ENCODE results near the gene SORCS2. TPM values are rescaled to one million over a fixed set of nuclear protein-coding genes. Genes with fewer than 3 reads are reported as not detected.

SORCS2 gene
- polyA plus RNA-seq, 1 of the 3 experiments (the other 2 are of a cell fraction) = 1.6 TPM

DNA sequence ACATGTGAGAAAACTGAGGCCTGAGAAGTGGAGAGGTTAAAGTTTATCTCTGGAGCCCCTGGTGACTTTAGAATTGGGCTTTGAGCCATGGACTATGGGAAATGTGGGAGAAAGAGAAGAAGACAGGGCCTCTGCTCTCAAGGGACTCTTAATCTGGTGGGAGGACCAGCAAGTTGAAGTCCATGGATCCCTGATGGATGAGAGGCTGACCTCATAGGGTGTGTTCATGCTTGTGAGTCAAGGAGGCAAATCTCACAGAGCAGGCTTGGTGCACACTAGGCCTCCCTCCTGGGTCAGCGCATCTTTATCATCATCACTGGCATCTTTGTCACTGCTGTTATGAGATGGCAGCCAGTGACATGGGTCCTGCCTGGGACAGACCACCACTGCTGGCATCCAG, 535.4 kb downstream of the SORCS2 start:
- no peaks in the 10 kb centered on the region for H3K36me3 ChIP-seq (replicated peaks in 1 of 2; ENCODE audit: control insufficient read depth in 1 of 2, insufficient read depth in 2 of 2, low read length in 1 of 2)
- H3F3A ChIP-seq (replicated peaks; ENCODE audit: insufficient read depth) = no peaks in the 10 kb centered on the region
- no CpG with 5 or more reads among the region's 1 CpG for WGBS (ENCODE audit: low lambda C conversion rate)
- H3K27ac ChIP-seq (ENCODE audit: low read depth in 2 of 2, low read length in 1 of 2) = no peak overlapping the region
- H3K4me1 ChIP-seq (ENCODE audit: control insufficient read depth in 1 of 2, insufficient read depth in 2 of 2, low read depth in 1 of 2, low read length in 1 of 2) = no peaks in the 10 kb centered on the region
- no peak overlapping the region for H3K9ac ChIP-seq
- H3K4me3 ChIP-seq (ENCODE audit: low read depth in 2 of 2, low read length in 1 of 2) = no peak overlapping the region
- ChIA-PET POLR2A (no interaction called here), CTCF (interaction anchor here (0.6 to 1.8 kb wide), 4 partner anchors 8 to 545 kb away, joined by 3 to 9 read pairs (median 3); no protein-coding TSS in a partner anchor)
- no peak for DNase-seq
- H3K27me3 ChIP-seq (ENCODE audit: insufficient read depth) = no peaks in the 10 kb centered on the region
- no peak overlapping the region for H3K4me2 ChIP-seq
- TF ChIP-seq GATA2 (CRISPR knock-in tag; IDR thresholded peaks at IDR 0.05) (no peak), FOXM1 (IDR thresholded peaks at IDR 0.05; ENCODE audit: low read depth) (no peak)
- no peaks in the 10 kb centered on the region for H3K79me2 ChIP-seq (ENCODE audit: insufficient read depth)
- H3K9me2 ChIP-seq = no peaks in the 10 kb centered on the region
- H3K9me3 ChIP-seq = no peaks in the 10 kb centered on the region
- no peak overlapping the region for H2AFZ ChIP-seq (ENCODE audit: low read depth)
- no peaks in the 10 kb centered on the region for H4K20me1 ChIP-seq (ENCODE audit: insufficient read depth)

DNA sequence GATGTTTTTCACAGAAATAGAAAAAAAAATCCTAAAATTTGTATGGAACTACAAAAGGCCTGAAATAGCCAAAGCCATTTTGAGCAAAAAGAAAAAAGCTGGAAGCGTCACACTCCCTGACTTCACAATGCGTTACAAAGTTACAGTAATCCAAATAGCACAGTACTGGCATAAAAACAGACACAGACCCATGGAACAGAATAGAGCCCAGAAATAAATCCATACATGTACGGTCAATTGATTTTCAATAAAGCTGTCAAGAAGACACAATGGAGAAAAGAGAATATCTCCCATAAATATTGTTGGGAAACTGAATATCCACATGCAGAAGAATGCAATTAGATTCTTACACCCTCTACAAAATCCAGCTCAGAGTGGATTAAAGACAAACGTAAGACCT, 539.1 kb downstream of the SORCS2 start:
- CTCF ChIA-PET = interaction anchor here (0.6 to 3.6 kb wide), 3 partner anchors 12 to 279 kb away, joined by 4 to 23 read pairs (median 4); no protein-coding TSS in a partner anchor
- H3F3A ChIP-seq (replicated peaks; ENCODE audit: insufficient read depth) = no peaks in the 10 kb centered on the region

More for the DNA sequence above, 539.1 kb downstream of the SORCS2 start:
- Histone ChIP-seq H3K4me1 (ENCODE audit: control insufficient read depth in 1 of 2, insufficient read depth in 2 of 2, low read depth in 1 of 2, low read length in 1 of 2) (no peaks in the 10 kb centered on the region), H3K4me2 (no peak overlapping the region), H3K9ac (no peak overlapping the region), H3K79me2 (ENCODE audit: insufficient read depth) (no peaks in the 10 kb centered on the region), H3K4me3 (ENCODE audit: low read depth in 2 of 2, low read length in 1 of 2) (no peak overlapping the region), H4K20me1 (ENCODE audit: insufficient read depth) (no peaks in the 10 kb centered on the region), H3K36me3 (replicated peaks in 1 of 2; ENCODE audit: control insufficient read depth in 1 of 2, insufficient read depth in 2 of 2, low read length in 1 of 2) (no peaks in the 10 kb centered on the region), H3K9me3 (no peaks in the 10 kb centered on the region), H3K27me3 (ENCODE audit: insufficient read depth) (no peaks in the 10 kb centered on the region), H3K27ac (ENCODE audit: low read depth in 2 of 2, low read length in 1 of 2) (no peak overlapping the region), H2AFZ (ENCODE audit: low read depth) (no peak overlapping the region), H3K9me2 (no peaks in the 10 kb centered on the region)
- DNase-seq = no peak
- POLR2A ChIA-PET = no interaction called here
- 84% methylated on average over 4 of the region's 4 CpGs for WGBS (ENCODE audit: low lambda C conversion rate)
- TF ChIP-seq, protein P1, sequence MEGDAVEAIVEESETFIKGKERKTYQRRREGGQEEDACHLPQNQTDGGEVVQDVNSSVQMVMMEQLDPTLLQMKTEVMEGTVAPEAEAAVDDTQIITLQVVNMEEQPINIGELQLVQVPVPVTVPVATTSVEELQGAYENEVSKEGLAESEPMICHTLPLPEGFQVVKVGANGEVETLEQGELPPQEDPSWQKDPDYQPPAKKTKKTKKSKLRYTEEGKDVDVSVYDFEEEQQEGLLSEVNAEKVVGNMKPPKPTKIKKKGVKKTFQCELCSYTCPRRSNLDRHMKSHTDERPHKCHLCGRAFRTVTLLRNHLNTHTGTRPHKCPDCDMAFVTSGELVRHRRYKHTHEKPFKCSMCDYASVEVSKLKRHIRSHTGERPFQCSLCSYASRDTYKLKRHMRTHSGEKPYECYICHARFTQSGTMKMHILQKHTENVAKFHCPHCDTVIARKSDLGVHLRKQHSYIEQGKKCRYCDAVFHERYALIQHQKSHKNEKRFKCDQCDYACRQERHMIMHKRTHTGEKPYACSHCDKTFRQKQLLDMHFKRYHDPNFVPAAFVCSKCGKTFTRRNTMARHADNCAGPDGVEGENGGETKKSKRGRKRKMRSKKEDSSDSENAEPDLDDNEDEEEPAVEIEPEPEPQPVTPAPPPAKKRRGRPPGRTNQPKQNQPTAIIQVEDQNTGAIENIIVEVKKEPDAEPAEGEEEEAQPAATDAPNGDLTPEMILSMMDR (IDR thresholded peaks at IDR 0.05) = no peak
- TF ChIP-seq, protein P2, sequence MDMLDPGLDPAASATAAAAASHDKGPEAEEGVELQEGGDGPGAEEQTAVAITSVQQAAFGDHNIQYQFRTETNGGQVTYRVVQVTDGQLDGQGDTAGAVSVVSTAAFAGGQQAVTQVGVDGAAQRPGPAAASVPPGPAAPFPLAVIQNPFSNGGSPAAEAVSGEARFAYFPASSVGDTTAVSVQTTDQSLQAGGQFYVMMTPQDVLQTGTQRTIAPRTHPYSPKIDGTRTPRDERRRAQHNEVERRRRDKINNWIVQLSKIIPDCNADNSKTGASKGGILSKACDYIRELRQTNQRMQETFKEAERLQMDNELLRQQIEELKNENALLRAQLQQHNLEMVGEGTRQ (IDR thresholded peaks at IDR 0.05; ENCODE audit: borderline replicate concordance, low read depth, low read length) = no peak
- TF ChIP-seq CHD2 (IDR thresholded peaks at IDR 0.05; ENCODE audit: low read length, partially characterized antibody) (no peak), NFIC (IDR thresholded peaks at IDR 0.05; ENCODE audit: borderline replicate concordance) (no peak), POLR2AphosphoS5 (IDR thresholded peaks at IDR 0.05; ENCODE audit: low read depth, low read length) (no peak), RAD21 (IDR thresholded peaks at IDR 0.05; ENCODE audit: low read length) (no peak), JUND (IDR thresholded peaks at IDR 0.05) (no peak), MXI1 (IDR thresholded peaks at IDR 0.05; ENCODE audit: low read depth, low read length) (no peak), RFX5 (IDR thresholded peaks at IDR 0.05; ENCODE audit: low read length) (no peak)
- TF ChIP-seq, protein P3, sequence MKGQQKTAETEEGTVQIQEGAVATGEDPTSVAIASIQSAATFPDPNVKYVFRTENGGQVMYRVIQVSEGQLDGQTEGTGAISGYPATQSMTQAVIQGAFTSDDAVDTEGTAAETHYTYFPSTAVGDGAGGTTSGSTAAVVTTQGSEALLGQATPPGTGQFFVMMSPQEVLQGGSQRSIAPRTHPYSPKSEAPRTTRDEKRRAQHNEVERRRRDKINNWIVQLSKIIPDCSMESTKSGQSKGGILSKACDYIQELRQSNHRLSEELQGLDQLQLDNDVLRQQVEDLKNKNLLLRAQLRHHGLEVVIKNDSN (IDR thresholded peaks at IDR 0.05; ENCODE audit: borderline replicate concordance, low read depth) = no peak
- TF ChIP-seq, protein P4, sequence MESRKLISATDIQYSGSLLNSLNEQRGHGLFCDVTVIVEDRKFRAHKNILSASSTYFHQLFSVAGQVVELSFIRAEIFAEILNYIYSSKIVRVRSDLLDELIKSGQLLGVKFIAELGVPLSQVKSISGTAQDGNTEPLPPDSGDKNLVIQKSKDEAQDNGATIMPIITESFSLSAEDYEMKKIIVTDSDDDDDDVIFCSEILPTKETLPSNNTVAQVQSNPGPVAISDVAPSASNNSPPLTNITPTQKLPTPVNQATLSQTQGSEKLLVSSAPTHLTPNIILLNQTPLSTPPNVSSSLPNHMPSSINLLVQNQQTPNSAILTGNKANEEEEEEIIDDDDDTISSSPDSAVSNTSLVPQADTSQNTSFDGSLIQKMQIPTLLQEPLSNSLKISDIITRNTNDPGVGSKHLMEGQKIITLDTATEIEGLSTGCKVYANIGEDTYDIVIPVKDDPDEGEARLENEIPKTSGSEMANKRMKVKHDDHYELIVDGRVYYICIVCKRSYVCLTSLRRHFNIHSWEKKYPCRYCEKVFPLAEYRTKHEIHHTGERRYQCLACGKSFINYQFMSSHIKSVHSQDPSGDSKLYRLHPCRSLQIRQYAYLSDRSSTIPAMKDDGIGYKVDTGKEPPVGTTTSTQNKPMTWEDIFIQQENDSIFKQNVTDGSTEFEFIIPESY (IDR thresholded peaks at IDR 0.05; ENCODE audit: borderline replicate concordance, low read depth) = no peak
- TF ChIP-seq, protein P5, sequence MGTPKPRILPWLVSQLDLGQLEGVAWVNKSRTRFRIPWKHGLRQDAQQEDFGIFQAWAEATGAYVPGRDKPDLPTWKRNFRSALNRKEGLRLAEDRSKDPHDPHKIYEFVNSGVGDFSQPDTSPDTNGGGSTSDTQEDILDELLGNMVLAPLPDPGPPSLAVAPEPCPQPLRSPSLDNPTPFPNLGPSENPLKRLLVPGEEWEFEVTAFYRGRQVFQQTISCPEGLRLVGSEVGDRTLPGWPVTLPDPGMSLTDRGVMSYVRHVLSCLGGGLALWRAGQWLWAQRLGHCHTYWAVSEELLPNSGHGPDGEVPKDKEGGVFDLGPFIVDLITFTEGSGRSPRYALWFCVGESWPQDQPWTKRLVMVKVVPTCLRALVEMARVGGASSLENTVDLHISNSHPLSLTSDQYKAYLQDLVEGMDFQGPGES (IDR thresholded peaks at IDR 0.05; ENCODE audit: low read depth, low read length) = no peak
- TF ChIP-seq, protein P6, sequence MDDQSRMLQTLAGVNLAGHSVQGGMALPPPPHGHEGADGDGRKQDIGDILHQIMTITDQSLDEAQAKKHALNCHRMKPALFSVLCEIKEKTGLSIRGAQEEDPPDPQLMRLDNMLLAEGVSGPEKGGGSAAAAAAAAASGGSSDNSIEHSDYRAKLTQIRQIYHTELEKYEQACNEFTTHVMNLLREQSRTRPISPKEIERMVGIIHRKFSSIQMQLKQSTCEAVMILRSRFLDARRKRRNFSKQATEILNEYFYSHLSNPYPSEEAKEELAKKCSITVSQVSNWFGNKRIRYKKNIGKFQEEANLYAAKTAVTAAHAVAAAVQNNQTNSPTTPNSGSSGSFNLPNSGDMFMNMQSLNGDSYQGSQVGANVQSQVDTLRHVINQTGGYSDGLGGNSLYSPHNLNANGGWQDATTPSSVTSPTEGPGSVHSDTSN (IDR thresholded peaks at IDR 0.05) = no peak

Measured in SK-N-SH (cell line).